NB4 (cell line): ENCODE measurements around the gene ISG15.

Source experiments
- CTCF ChIP-seq: IDR thresholded peaks from one replicate; pipeline ENCODE4 v1.5.1; 2012; ENCODE audit warnings: low read depth, low read length
- MAX ChIP-seq: IDR thresholded peaks from 2 replicates; pipeline ENCODE4 v1.6.1; 2011; ENCODE audit warnings: low read depth, low read length
- MYC ChIP-seq: IDR thresholded peaks from 2 replicates; pipeline ENCODE4 v1.6.1; 2011; ENCODE audit warnings: low read depth, low read length
- POLR2A ChIP-seq: IDR thresholded peaks from 2 replicates; pipeline ENCODE4 v1.6.1; 2011; ENCODE audit warnings: mild to moderate bottlenecking; ENCODE audit not compliant: insufficient read length; ENCODE audit errors: extremely low read depth

DNA sequence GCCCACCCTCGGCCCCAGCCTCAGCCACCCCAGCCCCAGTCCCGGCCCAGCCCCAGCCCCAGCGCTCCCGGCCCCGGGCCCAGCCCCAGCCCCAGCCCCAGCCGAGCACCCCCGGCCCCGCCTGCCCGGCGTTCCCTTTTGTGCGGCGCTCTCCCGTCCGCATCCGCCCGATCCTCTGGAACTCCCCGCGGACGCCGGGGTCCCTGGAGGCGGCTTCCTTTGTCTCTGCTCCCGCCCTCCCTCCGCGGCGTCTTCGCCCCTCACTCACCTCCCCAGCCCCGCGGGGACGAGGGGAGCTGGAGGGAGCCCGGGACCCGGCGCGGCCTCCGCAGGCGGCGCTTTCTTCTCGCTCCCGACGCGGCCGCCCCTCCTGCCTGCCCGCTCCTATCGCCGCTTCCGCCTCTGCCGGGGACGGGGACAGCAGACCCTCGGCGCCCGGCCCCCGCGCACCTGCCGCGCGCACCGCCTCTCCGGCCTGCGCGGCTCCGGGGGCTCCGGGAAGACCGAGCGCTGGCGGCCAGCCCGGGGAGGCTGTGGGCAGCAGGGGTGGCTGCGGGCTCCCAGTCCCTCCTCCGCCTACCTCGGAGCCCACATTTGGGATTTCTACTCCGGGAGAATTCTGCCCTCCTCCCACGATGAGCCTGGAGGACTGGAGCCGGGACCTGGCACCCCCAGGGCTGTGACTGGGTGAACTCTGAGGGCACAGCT lies 20.6 kb downstream of the ISG15 start:
- no peak for TF ChIP-seq CTCF
- TF ChIP-seq POLR2A, result no peak
- no peak for TF ChIP-seq MYC
- no peak for TF ChIP-seq MAX
